H9 (cell line): ENCODE measurements around the gene JAKMIP3. TPM values are rescaled to one million over a fixed set of nuclear protein-coding genes. Genes with fewer than 3 reads are reported as not detected.

Source experiments
- DNase-seq: peaks from one replicate; pipeline ENCODE4 v3.0.0-alpha.2; 2017
- H2AFZ ChIP-seq: one replicate; pipeline ENCODE4 v1.6.1; 2013; ENCODE audit warnings: mild to moderate bottlenecking, low read length, control low read depth, moderate library complexity
- H2AK5ac ChIP-seq: 2 replicates; pipeline ENCODE4 v1.6.1; 2013; ENCODE audit warnings: low read length, control low read depth, mixed read lengths; ENCODE audit not compliant: insufficient read length
- H2BK120ac ChIP-seq: one replicate; pipeline ENCODE4 v1.6.1; 2013; ENCODE audit warnings: low read depth, mild to moderate bottlenecking, low read length, control low read depth, inconsistent platforms; ENCODE audit not compliant: poor library complexity, severe bottlenecking
- H2BK12ac ChIP-seq: 2 replicates; pipeline ENCODE4 v1.6.1; 2013; ENCODE audit warnings: low read length, control low read depth, mixed read lengths, low read depth; ENCODE audit not compliant: insufficient read length
- H2BK15ac ChIP-seq: 2 replicates; pipeline ENCODE4 v1.6.1; 2013; ENCODE audit warnings: low read depth, low read length, control low read depth
- H2BK20ac ChIP-seq: one replicate; pipeline ENCODE4 v1.6.1; 2013; ENCODE audit warnings: low read depth, mild to moderate bottlenecking, low read length, control low read depth, inconsistent platforms; ENCODE audit not compliant: poor library complexity, severe bottlenecking
- H2BK5ac ChIP-seq: 2 replicates; pipeline ENCODE4 v1.6.1; 2013; ENCODE audit warnings: low read length, control low read depth, mixed read lengths; ENCODE audit not compliant: insufficient read length
- H3K14ac ChIP-seq: 2 replicates; pipeline ENCODE4 v1.6.1; 2013; ENCODE audit warnings: low read length, control low read depth; ENCODE audit not compliant: insufficient read depth
- H3K18ac ChIP-seq: 2 replicates; pipeline ENCODE4 v1.6.1; 2013; ENCODE audit warnings: low read depth, mild to moderate bottlenecking, mixed read lengths, low read length, control low read depth; ENCODE audit not compliant: insufficient read length
- H3K23ac ChIP-seq: 2 replicates; pipeline ENCODE4 v1.6.1; 2013; ENCODE audit warnings: low read length, control low read depth, mixed read lengths, low read depth; ENCODE audit not compliant: insufficient read length
- H3K23me2 ChIP-seq: 2 replicates; pipeline ENCODE4 v1.6.1; 2013; ENCODE audit warnings: low read depth, mild to moderate bottlenecking, mixed read lengths, low read length, control low read depth; ENCODE audit not compliant: insufficient read length, poor library complexity, severe bottlenecking
- H3K27ac ChIP-seq: 2 replicates; pipeline ENCODE4 v1.5.1; 2013; ENCODE audit warnings: low read length, control low read depth, mixed read lengths, low read depth; ENCODE audit not compliant: insufficient read length
- H3K27me3 ChIP-seq: 2 replicates; pipeline ENCODE4 v1.6.1; 2013; ENCODE audit warnings: low read length, control low read depth, inconsistent platforms; ENCODE audit not compliant: insufficient read depth
- H3K4ac ChIP-seq: 2 replicates; pipeline ENCODE4 v1.6.1; 2013; ENCODE audit warnings: low read depth, mild to moderate bottlenecking, control low read depth, inconsistent platforms, low read length, moderate library complexity
- H3K4me1 ChIP-seq: 2 replicates; pipeline ENCODE4 v1.6.1; 2013; ENCODE audit warnings: low read length, control low read depth, inconsistent platforms; ENCODE audit not compliant: insufficient read depth
- H3K4me2 ChIP-seq: 2 replicates; pipeline ENCODE4 v1.6.1; 2013; ENCODE audit warnings: low read length, control low read depth, mixed read lengths; ENCODE audit not compliant: insufficient read length, insufficient read depth
- H3K56ac ChIP-seq: 2 replicates; pipeline ENCODE4 v1.6.1; 2013; ENCODE audit warnings: low read depth, mild to moderate bottlenecking, mixed read lengths, low read length, control low read depth; ENCODE audit not compliant: insufficient read length
- H3K79me1 ChIP-seq: 2 replicates; pipeline ENCODE4 v1.6.1; 2013; ENCODE audit warnings: low read depth, mild to moderate bottlenecking, moderate library complexity, low read length, control low read depth, inconsistent platforms; ENCODE audit not compliant: insufficient read depth, poor library complexity, severe bottlenecking
- H3K79me2 ChIP-seq: 2 replicates; pipeline ENCODE4 v1.6.1; 2013; ENCODE audit warnings: low read length, control low read depth, inconsistent platforms; ENCODE audit not compliant: insufficient read depth
- H3K9ac ChIP-seq: 2 replicates; pipeline ENCODE4 v1.6.1; 2013; ENCODE audit warnings: low read length, control low read depth, mixed read lengths; ENCODE audit not compliant: insufficient read length; ENCODE audit errors: extremely low read depth
- H3K9me3 ChIP-seq: one replicate; pipeline ENCODE4 v1.6.1; 2013; ENCODE audit warnings: low read depth, low read length, inconsistent platforms; ENCODE audit not compliant: control insufficient read depth
- H3T11ph ChIP-seq: one replicate; pipeline ENCODE4 v1.6.1; 2013; ENCODE audit warnings: mild to moderate bottlenecking, low read length, control low read depth, inconsistent platforms
- H4K20me1 ChIP-seq: one replicate; pipeline ENCODE4 v1.6.1; 2013; ENCODE audit not compliant: control insufficient read depth, insufficient read length, insufficient read depth
- H4K5ac ChIP-seq: 2 replicates; pipeline ENCODE4 v1.6.1; 2013; ENCODE audit warnings: low read depth, mild to moderate bottlenecking, mixed read lengths, low read length, control low read depth; ENCODE audit not compliant: insufficient read length
- H4K8ac ChIP-seq: replicated peaks from 2 replicates; pipeline ENCODE4 v1.6.1; 2013; ENCODE audit warnings: low read length, control low read depth, mixed read lengths, low read depth; ENCODE audit not compliant: insufficient read length
- H4K91ac ChIP-seq: 2 replicates; pipeline ENCODE4 v1.6.1; 2013; ENCODE audit warnings: low read depth, mild to moderate bottlenecking, moderate library complexity, mixed read lengths, low read length, control low read depth; ENCODE audit not compliant: insufficient read length
- H3K27ac Mint-ChIP-seq, 3 experiments: 2 replicates in 2 of 3; 3 replicates in 1 of 3; pipeline ENCODE4 v1.8.0; 2020 to 2021; ENCODE audit warnings: mixed read lengths in 3 of 3, mild to moderate bottlenecking in 1 of 3, moderate library complexity in 1 of 3
- H3K27me3 Mint-ChIP-seq: 2 replicates; pipeline ENCODE4 v1.8.0; 2021; ENCODE audit warnings: low read depth, mild to moderate bottlenecking, moderate library complexity, mixed read lengths
- H3K36me3 Mint-ChIP-seq, 3 experiments: 2 replicates in 2 of 3; 3 replicates in 1 of 3; pipeline ENCODE4 v1.8.0; 2020 to 2021; ENCODE audit warnings: low read depth in 3 of 3, mixed read lengths in 3 of 3; ENCODE audit not compliant: insufficient read depth in 1 of 3
- H3K4me1 Mint-ChIP-seq, 2 experiments: 2 replicates each; pipeline ENCODE4 v1.8.0; 2020; ENCODE audit warnings: mixed read lengths in 2 of 2
- H3K4me3 Mint-ChIP-seq, 2 experiments: 2 replicates in 1 of 2; 3 replicates in 1 of 2; pipeline ENCODE4 v1.8.0; 2020 to 2021; ENCODE audit warnings: mild to moderate bottlenecking in 2 of 2, mixed read lengths in 2 of 2, moderate library complexity in 1 of 2
- H3K9me3 Mint-ChIP-seq, 2 experiments: 2 replicates in 1 of 2; 3 replicates in 1 of 2; pipeline ENCODE4 v1.8.0; 2020; ENCODE audit warnings: mild to moderate bottlenecking in 2 of 2, mixed read lengths in 2 of 2, moderate library complexity in 1 of 2
- WGBS: extraction: QIAGEN DNeasy Blood & Tissue Kit; methylation state at CpG from one replicate; pipeline ENCODE4 v1.1.7; 2013; ENCODE audit warnings: missing lambda C conversion rate, low lambda C conversion rate, mixed read lengths; ENCODE audit not compliant: insufficient read length; ENCODE audit errors: extremely low coverage; 5-methylcytosine and 5-hydroxymethylcytosine counted together
- total RNA-seq: library from RNA; stranded (reverse); gene quantifications from 2 replicates; pipeline ENCODE4 v1.2.1, GENCODE V29; 2021
- TF ChIP-seq, protein P1 (sequence below): fragments of 200-600 bp; sonication (generic); conservative IDR thresholded peaks from 3 replicates; pipeline ENCODE4 v1.8.0; 2021; ENCODE audit warnings: antibody characterized with exemption, mild to moderate bottlenecking

JAKMIP3 gene
- total RNA-seq, 1 experiment from 2014 or later, result 0.50 TPM

- no peaks in the 10 kb centered on the region for H3K79me2 ChIP-seq
Measured at GRCh38 chr10:132095403-132096113, 29.8 kb downstream of the JAKMIP3 start.

More at GRCh38 chr10:132095403-132096113, 29.8 kb downstream of the JAKMIP3 start:
- Histone ChIP-seq H2BK12ac (no peak overlapping the region), H3K14ac (no peak overlapping the region; the same call in 1 of the 2 replicates), H3K27me3 (no peaks in the 10 kb centered on the region), H3T11ph (no peak overlapping the region), H3K18ac (no peak overlapping the region), H2AK5ac (no peak overlapping the region), H3K4me2 (no peak overlapping the region), H3K4ac (no peak overlapping the region), H2BK20ac (no peak overlapping the region), H2BK5ac (no peak overlapping the region), H3K9me3 (no peaks in the 10 kb centered on the region), H3K23ac (no peak overlapping the region), H2BK120ac (no peak overlapping the region), H4K20me1 (no peaks in the 10 kb centered on the region), H3K23me2 (no peaks in the 10 kb centered on the region), H3K9ac (no peak overlapping the region), H3K27ac (no peak overlapping the region), H3K4me1 (no peaks in the 10 kb centered on the region), H4K91ac (no peak overlapping the region), H2BK15ac (no peak overlapping the region), H3K56ac (no peak overlapping the region), H2AFZ (no peak overlapping the region), H4K8ac (no peak overlapping the region), H4K5ac (no peak overlapping the region), H3K79me1 (no peaks in the 10 kb centered on the region)
- peaks cover 16% of the 10 kb centered on the region for H3K27me3 Mint-ChIP-seq
- no CpG with 5 or more reads among the region's 12 CpGs for whole genome bisulfite sequencing
- peaks cover 14 to 20% of the 10 kb centered on the region in 2 experiments for H3K9me3 Mint-ChIP-seq
- no peak overlapping the region for H3K4me3 Mint-ChIP-seq
- H3K4me1 Mint-ChIP-seq, result peaks cover 0 to 2% of the 10 kb centered on the region in 2 experiments; a peak in 1 of 4 replicates
- TF ChIP-seq, protein P1, sequence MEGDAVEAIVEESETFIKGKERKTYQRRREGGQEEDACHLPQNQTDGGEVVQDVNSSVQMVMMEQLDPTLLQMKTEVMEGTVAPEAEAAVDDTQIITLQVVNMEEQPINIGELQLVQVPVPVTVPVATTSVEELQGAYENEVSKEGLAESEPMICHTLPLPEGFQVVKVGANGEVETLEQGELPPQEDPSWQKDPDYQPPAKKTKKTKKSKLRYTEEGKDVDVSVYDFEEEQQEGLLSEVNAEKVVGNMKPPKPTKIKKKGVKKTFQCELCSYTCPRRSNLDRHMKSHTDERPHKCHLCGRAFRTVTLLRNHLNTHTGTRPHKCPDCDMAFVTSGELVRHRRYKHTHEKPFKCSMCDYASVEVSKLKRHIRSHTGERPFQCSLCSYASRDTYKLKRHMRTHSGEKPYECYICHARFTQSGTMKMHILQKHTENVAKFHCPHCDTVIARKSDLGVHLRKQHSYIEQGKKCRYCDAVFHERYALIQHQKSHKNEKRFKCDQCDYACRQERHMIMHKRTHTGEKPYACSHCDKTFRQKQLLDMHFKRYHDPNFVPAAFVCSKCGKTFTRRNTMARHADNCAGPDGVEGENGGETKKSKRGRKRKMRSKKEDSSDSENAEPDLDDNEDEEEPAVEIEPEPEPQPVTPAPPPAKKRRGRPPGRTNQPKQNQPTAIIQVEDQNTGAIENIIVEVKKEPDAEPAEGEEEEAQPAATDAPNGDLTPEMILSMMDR, result no peak
- peaks cover 7 to 19% (median 8%) of the 10 kb centered on the region in 3 experiments; a peak in 6 of 7 replicates for H3K36me3 Mint-ChIP-seq
- H3K27ac Mint-ChIP-seq, result no peak overlapping the region; a peak in 1 of 7 replicates
- no peak for DNase-seq
